Keratinocyte (primary cell): ENCODE data around the gene SUMO4.

Experiments used
- EZH2 ChIP-seq: IDR thresholded peaks from one replicate; pipeline ENCODE4 v1.6.1; 2012; ENCODE audit warnings: inconsistent platforms, mild to moderate bottlenecking, low read length, moderate library complexity
- TF ChIP-seq, protein P1 (sequence below), 3 experiments: IDR thresholded peaks in 1 of 3; conservative IDR thresholded peaks in 1 of 3; optimal IDR thresholded peaks in 1 of 3; 2 replicates in 2 of 3; 3 replicates in 1 of 3; pipeline versions ENCODE3 to v1.5.1; 2011; ENCODE audit warnings: low read length in 3 of 3, mild to moderate bottlenecking in 3 of 3, moderate library complexity in 2 of 3, control low read depth in 1 of 3, inconsistent platforms in 1 of 3; ENCODE audit not compliant: insufficient read depth in 2 of 3; ENCODE audit errors: extremely low read depth in 1 of 3

DNA sequence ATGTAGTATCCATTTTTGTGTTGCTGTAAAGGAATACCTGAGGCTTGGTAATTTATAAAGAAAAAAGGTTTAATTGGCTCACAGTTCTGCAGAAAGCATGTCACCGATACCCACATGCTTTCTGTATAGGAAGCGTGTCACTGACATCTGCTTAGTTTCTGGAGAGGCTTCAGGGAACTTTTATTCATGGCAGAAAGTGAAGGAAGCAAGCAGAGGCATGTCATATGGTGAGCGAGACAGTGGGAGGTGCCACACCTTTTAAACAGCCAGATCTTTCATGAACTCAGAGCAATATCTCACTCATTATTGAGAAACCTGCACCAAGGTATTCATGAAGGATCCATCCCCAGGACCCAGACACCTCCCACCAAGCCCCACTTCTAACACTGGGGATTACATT is 3.5 kb downstream of the SUMO4 start:
- TF ChIP-seq, protein P1, sequence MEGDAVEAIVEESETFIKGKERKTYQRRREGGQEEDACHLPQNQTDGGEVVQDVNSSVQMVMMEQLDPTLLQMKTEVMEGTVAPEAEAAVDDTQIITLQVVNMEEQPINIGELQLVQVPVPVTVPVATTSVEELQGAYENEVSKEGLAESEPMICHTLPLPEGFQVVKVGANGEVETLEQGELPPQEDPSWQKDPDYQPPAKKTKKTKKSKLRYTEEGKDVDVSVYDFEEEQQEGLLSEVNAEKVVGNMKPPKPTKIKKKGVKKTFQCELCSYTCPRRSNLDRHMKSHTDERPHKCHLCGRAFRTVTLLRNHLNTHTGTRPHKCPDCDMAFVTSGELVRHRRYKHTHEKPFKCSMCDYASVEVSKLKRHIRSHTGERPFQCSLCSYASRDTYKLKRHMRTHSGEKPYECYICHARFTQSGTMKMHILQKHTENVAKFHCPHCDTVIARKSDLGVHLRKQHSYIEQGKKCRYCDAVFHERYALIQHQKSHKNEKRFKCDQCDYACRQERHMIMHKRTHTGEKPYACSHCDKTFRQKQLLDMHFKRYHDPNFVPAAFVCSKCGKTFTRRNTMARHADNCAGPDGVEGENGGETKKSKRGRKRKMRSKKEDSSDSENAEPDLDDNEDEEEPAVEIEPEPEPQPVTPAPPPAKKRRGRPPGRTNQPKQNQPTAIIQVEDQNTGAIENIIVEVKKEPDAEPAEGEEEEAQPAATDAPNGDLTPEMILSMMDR (optimal IDR thresholded peaks at IDR 0.05 in 1 of 3, IDR thresholded peaks at IDR 0.05 in 1 of 3, conservative IDR thresholded peaks at IDR 0.05 in 1 of 3; ENCODE audit: extremely low read depth in 1 of 3, insufficient read depth in 2 of 3, low read length in 3 of 3): no peak
- no peak for TF ChIP-seq EZH2
